Bronchial epithelial cell (primary cell): ENCODE data around the gene SEC63. TPM values are rescaled to one million over a fixed set of nuclear protein-coding genes. Genes with fewer than 3 reads are reported as not detected.
"Not testable (repeated sequence)": the region's sequence is repeated elsewhere in the genome, so short reads cannot be mapped to it uniquely, and the experiment has no call there.

ENCODE experiments used
- DNase-seq: peaks from one replicate; pipeline ENCODE4 v3.0.0-alpha.2; 2010; ENCODE audit warnings: low read depth
- FAIRE-seq: peaks from 2 replicates; lab custom pipeline; 2011; peaks lifted over from hg19 to GRCh38; lab: Jason Lieb, UNC
- H3K27me3 ChIP-seq: 2 replicates; pipeline ENCODE4 v1.5.1; 2011; ENCODE audit warnings: low read length; ENCODE audit not compliant: control insufficient read depth, insufficient read depth
- H3K36me3 ChIP-seq: 2 replicates; pipeline ENCODE4 v1.5.1; 2011; ENCODE audit warnings: low read length; ENCODE audit not compliant: control insufficient read depth, insufficient read depth
- H3K4me3 ChIP-seq: 2 replicates; pipeline ENCODE4 v1.5.1; 2011; ENCODE audit warnings: mild to moderate bottlenecking, low read depth, low read length, control low read depth
- total RNA-seq: library from RNA; depleted of rRNA; stranded (reverse); fragments of >200 nt; gene quantifications from 2 replicates; pipeline ENCODE4 v1.2.1, GENCODE V29; 2014
- TF ChIP-seq, protein P1 (sequence below): IDR thresholded peaks from 2 replicates; pipeline ENCODE4 v1.5.1; 2011; ENCODE audit warnings: mild to moderate bottlenecking, moderate library complexity, low read length, control low read depth, inconsistent platforms; ENCODE audit not compliant: insufficient read depth, severe bottlenecking

SEC63 gene
- total RNA-seq, 1 donor from 2014 or later: 19.7 TPM

DNA sequence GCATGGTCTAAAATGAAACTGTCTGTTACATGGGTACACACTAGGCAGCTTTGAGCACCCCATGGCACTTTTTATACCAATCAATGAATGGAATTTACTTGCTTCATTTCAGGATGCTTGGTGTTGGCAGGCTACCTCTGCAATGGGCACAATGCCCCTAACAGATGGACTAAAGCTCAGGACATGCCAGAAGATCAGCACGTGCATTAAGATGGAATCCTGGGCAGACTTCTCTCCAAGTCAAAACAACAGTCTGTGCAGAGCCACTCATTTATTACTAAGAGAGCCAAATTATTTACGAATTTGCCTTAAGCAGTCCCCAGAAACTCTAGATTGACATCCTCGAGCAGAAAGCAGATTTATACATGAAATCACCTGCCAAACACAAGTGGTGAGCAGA, 78.1 kb downstream of the SEC63 start:
- Histone ChIP-seq H3K36me3 (peaks cover 6% of the 10 kb centered on the region), H3K27me3 (no peaks in the 10 kb centered on the region), H3K4me3 (no peak overlapping the region)
- FAIRE-seq (no peak), DNase-seq (no peak)
- TF ChIP-seq, protein P1, sequence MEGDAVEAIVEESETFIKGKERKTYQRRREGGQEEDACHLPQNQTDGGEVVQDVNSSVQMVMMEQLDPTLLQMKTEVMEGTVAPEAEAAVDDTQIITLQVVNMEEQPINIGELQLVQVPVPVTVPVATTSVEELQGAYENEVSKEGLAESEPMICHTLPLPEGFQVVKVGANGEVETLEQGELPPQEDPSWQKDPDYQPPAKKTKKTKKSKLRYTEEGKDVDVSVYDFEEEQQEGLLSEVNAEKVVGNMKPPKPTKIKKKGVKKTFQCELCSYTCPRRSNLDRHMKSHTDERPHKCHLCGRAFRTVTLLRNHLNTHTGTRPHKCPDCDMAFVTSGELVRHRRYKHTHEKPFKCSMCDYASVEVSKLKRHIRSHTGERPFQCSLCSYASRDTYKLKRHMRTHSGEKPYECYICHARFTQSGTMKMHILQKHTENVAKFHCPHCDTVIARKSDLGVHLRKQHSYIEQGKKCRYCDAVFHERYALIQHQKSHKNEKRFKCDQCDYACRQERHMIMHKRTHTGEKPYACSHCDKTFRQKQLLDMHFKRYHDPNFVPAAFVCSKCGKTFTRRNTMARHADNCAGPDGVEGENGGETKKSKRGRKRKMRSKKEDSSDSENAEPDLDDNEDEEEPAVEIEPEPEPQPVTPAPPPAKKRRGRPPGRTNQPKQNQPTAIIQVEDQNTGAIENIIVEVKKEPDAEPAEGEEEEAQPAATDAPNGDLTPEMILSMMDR: no peak

DNA sequence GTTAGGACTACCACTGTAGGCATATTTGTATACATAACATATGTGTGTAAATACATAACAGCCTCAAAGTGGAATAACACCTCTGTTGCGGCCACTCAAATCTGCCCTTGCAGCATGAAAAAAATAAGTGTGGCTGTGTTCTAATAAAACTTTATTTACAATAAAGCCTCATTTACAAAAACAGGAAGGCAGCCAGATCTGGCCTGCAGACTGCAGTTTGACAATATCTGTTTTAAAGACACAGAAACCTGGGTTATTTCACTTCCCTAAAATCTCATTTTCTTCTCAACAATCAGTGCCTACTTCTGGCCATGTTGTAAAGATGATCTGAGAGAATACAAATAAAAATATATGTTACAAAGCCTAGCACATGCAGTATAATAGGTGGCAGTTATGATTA, 80.0 kb downstream of the SEC63 start:
- no peak for DNase-seq
- no peak for FAIRE-seq
- H3K27me3 ChIP-seq: no peaks in the 10 kb centered on the region
- H3K36me3 ChIP-seq: peaks cover 6% of the 10 kb centered on the region
- no peak overlapping the region for H3K4me3 ChIP-seq
- TF ChIP-seq, protein P1: no peak

DNA sequence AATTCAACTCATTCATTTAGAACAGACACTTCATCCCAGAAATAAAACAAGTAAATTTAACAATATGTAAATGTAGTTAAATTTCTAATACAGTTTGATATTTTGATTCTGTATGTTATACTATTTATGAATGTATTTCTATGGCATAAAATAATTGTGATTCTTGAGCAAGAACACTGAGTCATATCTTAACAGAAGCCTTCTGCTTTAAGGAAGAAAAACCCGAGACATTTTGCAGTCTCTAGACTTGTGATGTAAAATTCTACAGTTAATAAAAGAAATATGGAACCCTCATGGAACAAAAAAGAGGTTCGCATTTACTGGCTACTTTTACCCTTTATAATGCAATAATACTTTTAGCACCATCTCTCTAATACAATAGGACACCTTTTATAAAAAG, 86.0 kb downstream of the SEC63 start:
- no peak for FAIRE-seq
- peaks cover 1% of the 10 kb centered on the region for H3K36me3 ChIP-seq
- TF ChIP-seq, protein P1: no peak

DNA sequence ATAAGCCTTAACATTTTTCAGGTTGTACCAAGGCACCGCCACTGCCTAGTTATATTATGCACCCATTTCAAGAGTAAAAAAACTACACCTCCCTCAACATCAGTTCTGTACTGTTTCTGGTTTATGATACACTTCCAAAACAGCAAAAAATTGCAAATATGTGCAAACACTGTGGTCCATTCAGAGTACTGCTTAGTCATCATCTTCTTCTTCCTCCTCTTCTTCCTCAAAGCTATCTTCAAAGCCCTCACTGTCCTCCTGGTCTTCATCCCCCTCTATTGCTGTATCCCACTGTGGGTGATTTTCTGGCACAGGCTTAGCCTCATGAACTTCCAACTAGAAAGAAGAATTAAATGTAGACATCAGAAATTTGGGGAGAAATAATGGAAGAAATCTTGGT, 86.5 kb downstream of the SEC63 start:
- H3K27me3 ChIP-seq, DNase-seq, FAIRE-seq, H3K4me3 ChIP-seq, H3K36me3 ChIP-seq: not testable (repeated sequence)

More for the DNA sequence above, 86.0 kb downstream of the SEC63 start:
- Histone ChIP-seq H3K4me3 (no peak overlapping the region), H3K27me3 (no peaks in the 10 kb centered on the region)
- DNase-seq: no peak

DNA sequence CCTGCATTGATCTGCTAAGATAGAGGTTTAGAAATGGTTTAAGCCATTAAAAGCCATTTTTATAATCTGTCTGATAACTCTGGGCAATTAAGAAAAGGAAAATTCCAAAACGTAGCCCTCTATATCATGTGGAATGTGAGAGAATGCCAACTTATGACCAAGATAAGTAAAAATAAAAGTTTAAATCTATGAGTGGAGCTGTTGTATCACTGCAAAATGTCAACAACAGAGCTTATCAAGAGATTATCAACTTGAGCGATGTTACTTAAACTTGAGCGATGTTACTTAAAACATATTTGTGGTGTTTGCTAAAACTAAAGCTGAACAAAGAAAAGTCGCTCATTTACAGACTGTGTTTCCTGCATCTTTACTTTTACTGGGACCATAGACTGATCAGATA, 87.0 kb downstream of the SEC63 start:
- H3K36me3 ChIP-seq: no peaks in the 10 kb centered on the region

DNA sequence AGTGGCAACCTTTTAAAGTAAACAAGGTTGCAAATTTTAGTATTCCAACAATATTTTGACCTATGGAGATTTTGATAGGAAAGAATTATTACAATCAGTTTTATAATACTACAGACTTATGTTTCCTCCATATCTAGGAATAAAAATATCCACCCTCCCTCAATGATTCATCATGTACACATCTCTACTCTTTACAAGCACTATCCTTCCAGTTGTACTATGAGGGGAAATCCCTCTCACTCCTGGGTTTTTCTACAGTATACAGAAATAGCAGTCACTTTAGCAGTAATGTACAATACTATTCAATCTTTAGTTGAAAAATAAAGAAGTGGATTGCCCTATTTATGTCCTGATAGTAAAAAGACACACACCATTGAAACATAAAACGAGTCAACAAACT, 87.6 kb downstream of the SEC63 start:
- DNase-seq (peak; percentile 60), FAIRE-seq (no peak)
- no peak overlapping the region for H3K4me3 ChIP-seq
- no peaks in the 10 kb centered on the region for H3K36me3 ChIP-seq
- TF ChIP-seq, protein P1: no peak
- no peaks in the 10 kb centered on the region for H3K27me3 ChIP-seq

More for the DNA sequence above, 87.0 kb downstream of the SEC63 start:
- Histone ChIP-seq H3K27me3 (no peaks in the 10 kb centered on the region), H3K4me3 (no peak overlapping the region)
- DNase-seq (no peak), FAIRE-seq (no peak)
- TF ChIP-seq, protein P1: no peak
